ENCODE results near the gene THAP7. TPM values are rescaled to one million over a fixed set of nuclear protein-coding genes. Genes with fewer than 3 reads are reported as not detected.

Gene THAP7
- total RNA-seq, 1 experiment from 2014 or later, result 23.5 TPM

DNA sequence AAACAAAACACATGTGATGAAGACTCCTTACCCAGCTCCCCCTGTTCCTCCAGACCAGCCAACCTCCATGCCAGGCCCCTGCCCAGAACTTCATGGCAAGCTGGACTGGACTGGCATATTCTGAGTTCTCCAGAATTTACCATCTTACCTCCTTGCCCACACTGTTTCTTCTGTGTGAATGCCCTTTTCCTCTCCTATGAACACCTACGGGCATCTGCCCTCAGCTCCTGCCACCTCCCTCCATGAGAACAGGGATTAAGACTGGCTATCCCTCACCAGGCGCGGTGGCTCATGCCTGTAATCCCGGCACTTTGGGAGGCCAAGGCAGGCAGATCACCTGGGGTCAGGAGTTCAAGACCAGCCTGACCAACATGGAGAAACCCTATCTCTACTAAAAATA, 41.3 kb downstream of the THAP7 start:
- no peak overlapping the region for H3K4me3 ChIP-seq (ENCODE audit: low read depth in 2 of 2, low read length in 2 of 2)
- no TSS peak for BruUV-seq (replicated peaks)
- no peak for ATAC-seq
- no peaks in the 10 kb centered on the region for H3K9me3 ChIP-seq (ENCODE audit: control insufficient read depth, insufficient read depth, low read depth, low read length)
- no peak for TF ChIP-seq TCF7L2 (IDR thresholded peaks at IDR 0.05; ENCODE audit: low read depth, low read length)
- no peaks in the 10 kb centered on the region for H3K27me3 ChIP-seq (ENCODE audit: control insufficient read depth, insufficient read depth, low read length)
- intact Hi-C loops (cut with micrococcal nuclease; ENCODE audit: unreplicated experiment) (no loop called here), in situ Hi-C loops (cut with HindIII; ENCODE audit: low pct_unique_long_range_greater_than_20kb, low sequenced_read_pairs) (no loop called here)
- H3K4me1 ChIP-seq (ENCODE audit: control insufficient read depth, insufficient read depth, low read length), result peaks cover 9% of the 10 kb centered on the region
- no peak for DNase-seq (ENCODE audit: low read depth, low spot score)
- POLR2A ChIA-PET, result no interaction called here
- CTCF ChIA-PET, result no interaction called here
- no peaks in the 10 kb centered on the region; the same call in 1 of the 2 replicates for H3K36me3 ChIP-seq (ENCODE audit: control insufficient read depth, insufficient read depth, low read length)
- H3K27ac ChIP-seq (ENCODE audit: low read length), result no peak overlapping the region

- in situ Hi-C loops (cut with HindIII; ENCODE audit: low pct_unique_long_range_greater_than_20kb, low sequenced_read_pairs) (no loop called here), intact Hi-C loops (cut with micrococcal nuclease; ENCODE audit: unreplicated experiment) (no loop called here)
- H3K4me1 ChIP-seq (ENCODE audit: control insufficient read depth, insufficient read depth, low read length), result peaks cover 9% of the 10 kb centered on the region
- TF ChIP-seq POLR2AphosphoS5 (IDR thresholded peaks at IDR 0.05; ENCODE audit: low read depth, low read length), result no peak
- TF ChIP-seq, protein P1, sequence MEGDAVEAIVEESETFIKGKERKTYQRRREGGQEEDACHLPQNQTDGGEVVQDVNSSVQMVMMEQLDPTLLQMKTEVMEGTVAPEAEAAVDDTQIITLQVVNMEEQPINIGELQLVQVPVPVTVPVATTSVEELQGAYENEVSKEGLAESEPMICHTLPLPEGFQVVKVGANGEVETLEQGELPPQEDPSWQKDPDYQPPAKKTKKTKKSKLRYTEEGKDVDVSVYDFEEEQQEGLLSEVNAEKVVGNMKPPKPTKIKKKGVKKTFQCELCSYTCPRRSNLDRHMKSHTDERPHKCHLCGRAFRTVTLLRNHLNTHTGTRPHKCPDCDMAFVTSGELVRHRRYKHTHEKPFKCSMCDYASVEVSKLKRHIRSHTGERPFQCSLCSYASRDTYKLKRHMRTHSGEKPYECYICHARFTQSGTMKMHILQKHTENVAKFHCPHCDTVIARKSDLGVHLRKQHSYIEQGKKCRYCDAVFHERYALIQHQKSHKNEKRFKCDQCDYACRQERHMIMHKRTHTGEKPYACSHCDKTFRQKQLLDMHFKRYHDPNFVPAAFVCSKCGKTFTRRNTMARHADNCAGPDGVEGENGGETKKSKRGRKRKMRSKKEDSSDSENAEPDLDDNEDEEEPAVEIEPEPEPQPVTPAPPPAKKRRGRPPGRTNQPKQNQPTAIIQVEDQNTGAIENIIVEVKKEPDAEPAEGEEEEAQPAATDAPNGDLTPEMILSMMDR (IDR thresholded peaks at IDR 0.05), result no peak
- TF ChIP-seq SIN3A (IDR thresholded peaks at IDR 0.05; ENCODE audit: borderline replicate concordance, insufficient read depth, low read depth, low read length), result no peak
- TF ChIP-seq, protein P2, sequence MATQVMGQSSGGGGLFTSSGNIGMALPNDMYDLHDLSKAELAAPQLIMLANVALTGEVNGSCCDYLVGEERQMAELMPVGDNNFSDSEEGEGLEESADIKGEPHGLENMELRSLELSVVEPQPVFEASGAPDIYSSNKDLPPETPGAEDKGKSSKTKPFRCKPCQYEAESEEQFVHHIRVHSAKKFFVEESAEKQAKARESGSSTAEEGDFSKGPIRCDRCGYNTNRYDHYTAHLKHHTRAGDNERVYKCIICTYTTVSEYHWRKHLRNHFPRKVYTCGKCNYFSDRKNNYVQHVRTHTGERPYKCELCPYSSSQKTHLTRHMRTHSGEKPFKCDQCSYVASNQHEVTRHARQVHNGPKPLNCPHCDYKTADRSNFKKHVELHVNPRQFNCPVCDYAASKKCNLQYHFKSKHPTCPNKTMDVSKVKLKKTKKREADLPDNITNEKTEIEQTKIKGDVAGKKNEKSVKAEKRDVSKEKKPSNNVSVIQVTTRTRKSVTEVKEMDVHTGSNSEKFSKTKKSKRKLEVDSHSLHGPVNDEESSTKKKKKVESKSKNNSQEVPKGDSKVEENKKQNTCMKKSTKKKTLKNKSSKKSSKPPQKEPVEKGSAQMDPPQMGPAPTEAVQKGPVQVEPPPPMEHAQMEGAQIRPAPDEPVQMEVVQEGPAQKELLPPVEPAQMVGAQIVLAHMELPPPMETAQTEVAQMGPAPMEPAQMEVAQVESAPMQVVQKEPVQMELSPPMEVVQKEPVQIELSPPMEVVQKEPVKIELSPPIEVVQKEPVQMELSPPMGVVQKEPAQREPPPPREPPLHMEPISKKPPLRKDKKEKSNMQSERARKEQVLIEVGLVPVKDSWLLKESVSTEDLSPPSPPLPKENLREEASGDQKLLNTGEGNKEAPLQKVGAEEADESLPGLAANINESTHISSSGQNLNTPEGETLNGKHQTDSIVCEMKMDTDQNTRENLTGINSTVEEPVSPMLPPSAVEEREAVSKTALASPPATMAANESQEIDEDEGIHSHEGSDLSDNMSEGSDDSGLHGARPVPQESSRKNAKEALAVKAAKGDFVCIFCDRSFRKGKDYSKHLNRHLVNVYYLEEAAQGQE (IDR thresholded peaks at IDR 0.05; ENCODE audit: insufficient read depth in 1 of 2, low read depth in 2 of 2, low read length in 1 of 2), result no peak
- no peak overlapping the region for H3K4me3 ChIP-seq (ENCODE audit: low read depth in 2 of 2, low read length in 2 of 2)
- CTCF ChIA-PET, result no interaction called here
- POLR2A ChIA-PET, result interaction anchor here (0.5 kb wide), 1 partner anchor 22 kb away, joined by 6 read pairs; no protein-coding TSS in a partner anchor
- H3K27me3 ChIP-seq (ENCODE audit: control insufficient read depth, insufficient read depth, low read length), result no peaks in the 10 kb centered on the region
- ATAC-seq (no peak), DNase-seq (ENCODE audit: low read depth, low spot score) (no peak)
- H3K27ac ChIP-seq (ENCODE audit: low read length), result no peak overlapping the region
- BruUV-seq (replicated peaks), result no TSS peak
- H3K9me3 ChIP-seq (ENCODE audit: control insufficient read depth, insufficient read depth, low read depth, low read length), result no peaks in the 10 kb centered on the region
- no peaks in the 10 kb centered on the region; the same call in 1 of the 2 replicates for H3K36me3 ChIP-seq (ENCODE audit: control insufficient read depth, insufficient read depth, low read length)
These were observed 42.1 kb downstream of the THAP7 start for GRCh38 chr22:20959578-20960461.

Data from Panc1 (cell line).